Measurements from ENCODE around the gene ESR1. TPM values are rescaled to one million over a fixed set of nuclear protein-coding genes. Genes with fewer than 3 reads are reported as not detected.

The ESR1 gene
- total RNA-seq, 6 donors from 2014 or later: 0.91 to 4.7 (median 2.8) TPM

DNA sequence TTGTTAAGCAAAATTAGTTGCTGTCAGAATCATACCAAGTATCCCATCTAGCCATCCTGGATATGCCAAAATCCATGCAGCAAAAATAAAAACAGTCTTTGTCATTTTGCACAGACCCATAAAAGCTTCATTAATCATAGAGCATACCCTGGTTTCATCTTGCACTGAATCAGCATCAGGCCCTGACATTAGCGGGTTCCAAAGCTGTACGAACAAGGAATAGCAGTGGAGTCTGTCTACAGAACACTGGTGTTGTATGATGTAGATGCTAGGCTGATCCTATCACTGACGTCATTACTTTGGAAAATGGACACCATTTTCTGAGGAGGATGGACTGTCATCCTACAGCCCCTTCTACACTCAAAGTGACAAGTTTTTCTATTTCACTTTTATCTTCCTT lies 315.6 kb downstream of the ESR1 start:
- TF ChIP-seq POLR2AphosphoS5 (IDR thresholded peaks at IDR 0.05) (no peak), POLR2A (IDR thresholded peaks at IDR 0.05) (no peak), EP300 (IDR thresholded peaks at IDR 0.05) (no peak)
- TF ChIP-seq, protein P1, sequence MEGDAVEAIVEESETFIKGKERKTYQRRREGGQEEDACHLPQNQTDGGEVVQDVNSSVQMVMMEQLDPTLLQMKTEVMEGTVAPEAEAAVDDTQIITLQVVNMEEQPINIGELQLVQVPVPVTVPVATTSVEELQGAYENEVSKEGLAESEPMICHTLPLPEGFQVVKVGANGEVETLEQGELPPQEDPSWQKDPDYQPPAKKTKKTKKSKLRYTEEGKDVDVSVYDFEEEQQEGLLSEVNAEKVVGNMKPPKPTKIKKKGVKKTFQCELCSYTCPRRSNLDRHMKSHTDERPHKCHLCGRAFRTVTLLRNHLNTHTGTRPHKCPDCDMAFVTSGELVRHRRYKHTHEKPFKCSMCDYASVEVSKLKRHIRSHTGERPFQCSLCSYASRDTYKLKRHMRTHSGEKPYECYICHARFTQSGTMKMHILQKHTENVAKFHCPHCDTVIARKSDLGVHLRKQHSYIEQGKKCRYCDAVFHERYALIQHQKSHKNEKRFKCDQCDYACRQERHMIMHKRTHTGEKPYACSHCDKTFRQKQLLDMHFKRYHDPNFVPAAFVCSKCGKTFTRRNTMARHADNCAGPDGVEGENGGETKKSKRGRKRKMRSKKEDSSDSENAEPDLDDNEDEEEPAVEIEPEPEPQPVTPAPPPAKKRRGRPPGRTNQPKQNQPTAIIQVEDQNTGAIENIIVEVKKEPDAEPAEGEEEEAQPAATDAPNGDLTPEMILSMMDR (IDR thresholded peaks at IDR 0.05): no peak
- ATAC-seq (ENCODE audit: low FRiP score in 2 of 2) (no peak), DNase-seq (no peak)
- Histone ChIP-seq H3K9me3 (no peaks in the 10 kb centered on the region), H3K36me3 (peaks cover 19 to 63% (median 38%) of the 10 kb centered on the region in 4 donors), H3K27ac (no peak overlapping the region), H3K4me3 (no peak overlapping the region), H3K27me3 (no peaks in the 10 kb centered on the region), H3K4me1 (no peaks in the 10 kb centered on the region)
- whole genome bisulfite sequencing, 2 donors: 92 to 94% methylated on average over 3 of the region's 3 CpGs

DNA sequence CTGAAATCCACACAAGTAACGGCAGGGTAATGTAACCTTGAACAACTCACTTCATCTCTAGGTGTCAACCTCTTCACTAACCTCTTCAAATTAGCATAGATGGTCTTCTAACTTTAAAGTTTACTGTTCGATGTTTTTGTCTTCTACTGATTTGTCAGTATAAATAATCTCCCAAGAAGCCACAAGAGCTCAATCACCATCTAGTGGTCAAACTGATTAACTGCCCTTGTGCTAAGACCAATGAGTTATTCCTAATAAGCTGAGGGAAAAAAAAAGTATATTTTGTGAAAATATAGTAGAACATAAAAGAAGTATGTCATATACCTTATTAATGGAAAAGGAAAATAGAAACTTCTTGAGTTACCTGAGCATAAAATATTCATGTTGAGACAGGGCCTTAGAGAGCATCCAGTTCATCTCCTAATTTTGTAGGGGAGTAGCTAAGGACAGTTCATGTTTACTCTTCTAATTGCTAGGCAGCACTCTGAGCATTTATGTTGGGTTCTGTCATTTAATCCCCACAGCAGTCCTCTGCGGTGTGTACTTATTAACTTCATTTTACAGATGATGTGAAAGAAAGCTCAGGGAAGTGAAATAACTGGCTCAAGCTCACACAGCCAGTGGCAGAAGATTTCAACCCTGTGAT lies 317.1 kb downstream of the ESR1 start:
- no peak overlapping the region for H3K4me3 ChIP-seq
- no peak overlapping the region for H3K27ac ChIP-seq
- peak in 1 of 2 donors; percentile 59 for ATAC-seq (ENCODE audit: low FRiP score in 2 of 2)
- peaks cover 0 to 8% (median 7%) of the 10 kb centered on the region in 4 donors for H3K4me1 ChIP-seq
- TF ChIP-seq POLR2A (IDR thresholded peaks at IDR 0.05): no peak
- no peak for TF ChIP-seq EP300 (IDR thresholded peaks at IDR 0.05)
- TF ChIP-seq, protein P1 (IDR thresholded peaks at IDR 0.05): peak; percentile 52 to 80 (median 66)
- TF ChIP-seq POLR2AphosphoS5 (IDR thresholded peaks at IDR 0.05): no peak
- no peaks in the 10 kb centered on the region for H3K9me3 ChIP-seq
- H3K36me3 ChIP-seq: peaks cover 19 to 69% (median 42%) of the 10 kb centered on the region in 4 donors
- no peaks in the 10 kb centered on the region for H3K27me3 ChIP-seq
- 60 to 67% methylated on average over 3 of the region's 3 CpGs for WGBS, 2 donors
- DNase-seq: no peak

DNA sequence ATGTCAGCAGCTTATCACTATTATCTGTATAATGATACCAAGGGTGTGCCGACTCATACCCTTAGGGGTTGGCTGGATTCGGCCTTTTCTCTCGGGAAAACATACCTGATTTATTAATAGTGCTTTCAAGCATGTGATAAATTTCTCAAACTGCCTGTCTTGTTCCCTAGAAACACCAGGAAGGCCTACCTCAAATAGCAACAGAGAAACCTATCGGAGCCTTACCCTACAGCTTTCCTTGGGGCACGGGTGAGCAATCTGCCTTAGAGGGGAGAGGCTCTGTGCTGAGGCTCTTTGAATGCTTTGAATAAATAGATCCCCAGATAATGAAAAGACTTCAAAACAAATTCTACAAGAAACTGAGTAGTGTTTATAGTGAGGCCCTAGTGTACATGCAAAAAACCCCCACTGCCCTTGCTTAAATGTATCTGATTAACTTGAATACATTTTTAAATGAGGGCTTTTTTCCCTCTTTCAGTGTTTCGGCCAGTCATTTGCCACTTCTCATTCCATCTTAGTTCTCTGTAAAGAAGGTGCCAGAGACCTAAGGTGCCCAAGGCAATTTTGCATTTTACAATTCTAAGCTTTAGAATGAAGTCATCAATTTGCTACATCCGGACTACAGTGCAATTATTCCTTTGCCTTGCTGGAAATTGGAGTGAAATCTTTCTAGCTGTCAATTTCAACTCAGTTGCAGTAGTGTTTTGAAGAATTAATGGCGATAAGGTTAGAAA lies 320.1 kb downstream of the ESR1 start:
- peaks cover 6 to 18% (median 10%) of the 10 kb centered on the region in 4 donors for H3K4me1 ChIP-seq
- peaks cover 13 to 58% (median 24%) of the 10 kb centered on the region in 4 donors for H3K36me3 ChIP-seq
- no peak overlapping the region for H3K4me3 ChIP-seq
- H3K27me3 ChIP-seq: no peaks in the 10 kb centered on the region
- DNase-seq (no peak), ATAC-seq (ENCODE audit: low FRiP score in 2 of 2) (no peak)
- 77 to 82% methylated on average over 8 of the region's 8 CpGs for WGBS, 2 donors
- TF ChIP-seq EP300 (IDR thresholded peaks at IDR 0.05) (no peak), POLR2A (IDR thresholded peaks at IDR 0.05) (no peak), POLR2AphosphoS5 (IDR thresholded peaks at IDR 0.05) (no peak)
- TF ChIP-seq, protein P1 (IDR thresholded peaks at IDR 0.05): no peak
- no peaks in the 10 kb centered on the region for H3K9me3 ChIP-seq
- H3K27ac ChIP-seq: peak overlapping the region in 2 of 4 donors; percentile 38 to 55

DNA sequence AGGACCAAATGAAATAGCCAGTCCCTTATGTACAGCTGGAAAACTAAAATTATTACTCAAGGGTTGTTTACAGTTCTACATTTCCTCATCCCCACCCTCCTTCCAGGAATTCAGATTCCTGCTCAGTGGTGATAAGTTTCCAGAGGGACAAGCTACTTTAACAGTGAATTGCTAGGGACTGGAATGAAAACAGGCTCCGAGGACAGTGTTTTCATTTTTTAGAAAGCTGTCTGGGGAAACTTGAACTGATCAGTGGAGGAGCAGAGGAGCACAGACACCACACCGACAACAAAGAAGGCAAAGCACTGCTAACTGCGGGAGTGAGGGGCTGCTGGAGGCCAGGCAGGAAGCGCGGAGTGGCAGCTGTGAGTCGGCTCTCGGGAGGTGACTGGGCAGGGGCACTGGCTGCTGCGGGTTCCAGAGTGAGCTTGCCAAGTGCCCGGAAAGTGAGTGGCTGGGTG lies 322.2 kb downstream of the ESR1 start:
- H3K36me3 ChIP-seq: peaks cover 12 to 67% (median 38%) of the 10 kb centered on the region in 4 donors
- DNase-seq: peak in 1 of 2 donors; percentile 66
- ATAC-seq (ENCODE audit: low FRiP score in 2 of 2): peak; percentile 75 to 79
- H3K27ac ChIP-seq: peak overlapping the region; percentile 27 to 87 (median 84)
- no peaks in the 10 kb centered on the region for H3K9me3 ChIP-seq
- H3K4me1 ChIP-seq: peaks cover 6 to 18% (median 10%) of the 10 kb centered on the region in 4 donors
- TF ChIP-seq, protein P1 (IDR thresholded peaks at IDR 0.05): no peak
- peak in 1 of 4 donors; percentile 89 for TF ChIP-seq EP300 (IDR thresholded peaks at IDR 0.05)
- peak; percentile 50 to 79 for TF ChIP-seq POLR2AphosphoS5 (IDR thresholded peaks at IDR 0.05)
- TF ChIP-seq POLR2A (IDR thresholded peaks at IDR 0.05): no peak
- H3K4me3 ChIP-seq: peak overlapping the region in 3 of 4 donors; percentile 30 to 40 (median 36)
- H3K27me3 ChIP-seq: no peaks in the 10 kb centered on the region
- 39 to 42% methylated on average over 9 of the region's 9 CpGs for WGBS, 2 donors

Data from upper lobe of left lung (tissue), 6 donors.